Measurements from ENCODE around the gene ATP9B. TPM values are rescaled to one million over a fixed set of nuclear protein-coding genes. Genes with fewer than 3 reads are reported as not detected.

ATP9B gene
- total RNA-seq, 1 experiment from 2014 or later: 20.9 TPM

GRCh38 chr18:79102886-79103285, 33.7 kb downstream of the ATP9B start:
- H3K4me2 ChIP-seq (ENCODE audit: insufficient read depth, insufficient read length, low read length): no peak overlapping the region
- H2AFZ ChIP-seq (ENCODE audit: low read length): no peak overlapping the region
- no peak overlapping the region for H2BK120ac ChIP-seq (ENCODE audit: low read depth, low read length, poor library complexity, severe bottlenecking)
- H3K18ac ChIP-seq (ENCODE audit: insufficient read length, low read depth, low read length): no peak overlapping the region
- no peak overlapping the region for H3K14ac ChIP-seq (ENCODE audit: insufficient read depth, low read length)
- H3K9me3 Mint-ChIP-seq: peaks cover 2 to 3% of the 10 kb centered on the region in 2 experiments; a peak in 2 of 5 replicates
- H3K23ac ChIP-seq (ENCODE audit: insufficient read length, low read depth, low read length): no peak overlapping the region
- no peak overlapping the region for H2AK5ac ChIP-seq (ENCODE audit: insufficient read length, low read length)
- no peak overlapping the region for H2BK15ac ChIP-seq (ENCODE audit: low read depth, low read length)
- TF ChIP-seq CTCF (conservative IDR thresholded peaks at IDR 0.05): no peak
- H3K27me3 ChIP-seq (ENCODE audit: insufficient read depth, low read length): no peaks in the 10 kb centered on the region
- H3K27me3 Mint-ChIP-seq (ENCODE audit: low read depth): no peaks in the 10 kb centered on the region
- peaks cover 11 to 20% (median 15%) of the 10 kb centered on the region in 3 experiments for H3K36me3 Mint-ChIP-seq (ENCODE audit: insufficient read depth in 1 of 3, low read depth in 3 of 3)
- peaks cover 8% of the 10 kb centered on the region for H3K79me1 ChIP-seq (ENCODE audit: insufficient read depth, low read depth, low read length, poor library complexity, severe bottlenecking)
- H4K20me1 ChIP-seq (ENCODE audit: control insufficient read depth, insufficient read depth, insufficient read length): no peaks in the 10 kb centered on the region
- no peak overlapping the region for H3T11ph ChIP-seq (ENCODE audit: low read length)
- H3K9ac ChIP-seq (ENCODE audit: extremely low read depth, insufficient read length, low read length): no peak overlapping the region
- peaks cover 8 to 9% of the 10 kb centered on the region in 2 experiments for H3K4me1 Mint-ChIP-seq
- no CpG with 5 or more reads among the region's 5 CpGs for WGBS (ENCODE audit: extremely low coverage, insufficient read length, low lambda C conversion rate)
- no peaks in the 10 kb centered on the region for H3K4me1 ChIP-seq (ENCODE audit: insufficient read depth, low read length)
- no peak overlapping the region for H2BK12ac ChIP-seq (ENCODE audit: insufficient read length, low read depth, low read length)
- DNase-seq: no peak
- H4K8ac ChIP-seq (replicated peaks; ENCODE audit: insufficient read length, low read depth, low read length): no peak overlapping the region
- H3K27ac ChIP-seq (ENCODE audit: insufficient read length, low read depth, low read length): no peak overlapping the region
- H2BK20ac ChIP-seq (ENCODE audit: low read depth, low read length, poor library complexity, severe bottlenecking): no peak overlapping the region
- H3K27ac Mint-ChIP-seq: no peak overlapping the region
- H4K5ac ChIP-seq (ENCODE audit: insufficient read length, low read depth, low read length): no peak overlapping the region
- H3K56ac ChIP-seq (ENCODE audit: insufficient read length, low read depth, low read length): no peak overlapping the region
- H3K79me2 ChIP-seq (ENCODE audit: insufficient read depth, low read length): no peaks in the 10 kb centered on the region; the same call in 1 of the 2 replicates
- no peak overlapping the region for H3K4ac ChIP-seq (ENCODE audit: low read depth, low read length)
- no peak overlapping the region for H2BK5ac ChIP-seq (ENCODE audit: insufficient read length, low read length)
- no peaks in the 10 kb centered on the region for H3K23me2 ChIP-seq (ENCODE audit: insufficient read length, low read depth, low read length, poor library complexity, severe bottlenecking)
- H3K4me3 Mint-ChIP-seq: no peak overlapping the region
- H4K91ac ChIP-seq (ENCODE audit: insufficient read length, low read depth, low read length): no peak overlapping the region
- H3K9me3 ChIP-seq (ENCODE audit: control insufficient read depth, low read depth, low read length): no peaks in the 10 kb centered on the region
